Stimulated activated CD4-positive, alpha-beta T cell treated with anti-CD3 and anti-CD28 coated beads, Interleukin-15, amount 100 ng/mL, for 24 hours (primary cell): ENCODE results near the gene TRIOBP.

Source experiments
- DNase-seq: peaks from one replicate; pipeline ENCODE4 v3.0.0-alpha.2; 2020

The TRIOBP gene

DNA sequence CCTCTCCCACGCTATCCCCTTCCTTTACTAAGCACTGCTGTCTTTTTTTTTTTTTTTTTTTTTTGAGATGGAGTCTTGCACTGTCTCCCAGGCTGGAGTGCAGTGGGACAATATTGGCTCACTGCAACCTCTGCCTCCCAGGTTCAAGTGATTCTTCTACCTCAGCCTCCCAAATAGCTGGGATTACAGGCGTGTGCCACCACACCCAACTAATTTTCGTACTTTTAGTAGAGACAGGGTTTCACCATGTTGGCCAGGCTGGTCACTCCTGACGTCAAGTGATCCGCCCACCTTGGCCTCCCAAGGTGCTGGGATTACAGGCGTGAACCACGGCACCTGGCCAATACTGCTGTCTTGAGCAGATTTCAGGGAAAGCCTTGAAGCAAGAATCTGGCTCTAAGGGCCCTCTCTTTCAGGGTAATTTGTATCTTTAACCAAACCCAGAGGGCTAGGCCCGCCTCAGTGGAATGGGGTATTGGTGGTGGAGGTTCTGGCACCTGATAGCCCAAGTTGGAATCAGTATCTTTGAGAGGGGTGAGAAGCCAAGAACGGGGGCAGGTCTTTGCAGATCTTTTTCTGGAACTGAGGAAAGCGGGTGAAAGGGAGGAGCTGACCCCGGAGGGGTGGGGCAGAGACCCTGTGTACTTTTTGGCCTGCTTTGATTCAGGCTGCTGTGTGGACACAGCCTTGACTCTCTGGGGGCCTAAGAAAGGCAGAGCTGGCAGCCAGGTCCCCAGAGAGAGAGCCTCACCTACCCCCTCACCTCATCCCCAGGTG is 37.0 kb downstream of the TRIOBP start:
- no peak for DNase-seq

DNA sequence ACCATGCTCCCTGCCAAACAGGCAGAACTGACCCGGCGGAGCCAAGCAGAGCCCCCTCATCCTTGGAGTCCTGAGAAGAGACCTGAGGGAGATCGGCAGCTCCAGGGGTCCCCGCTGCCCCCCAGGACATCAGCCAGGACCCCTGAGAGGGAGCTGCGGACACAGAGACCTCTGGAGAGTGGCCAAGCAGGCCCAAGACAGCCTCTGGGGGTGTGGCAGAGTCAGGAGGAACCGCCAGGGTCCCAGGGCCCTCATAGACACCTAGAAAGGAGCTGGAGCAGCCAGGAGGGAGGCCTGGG is 37.5 kb downstream of the TRIOBP start:
- no peak for DNase-seq

DNA sequence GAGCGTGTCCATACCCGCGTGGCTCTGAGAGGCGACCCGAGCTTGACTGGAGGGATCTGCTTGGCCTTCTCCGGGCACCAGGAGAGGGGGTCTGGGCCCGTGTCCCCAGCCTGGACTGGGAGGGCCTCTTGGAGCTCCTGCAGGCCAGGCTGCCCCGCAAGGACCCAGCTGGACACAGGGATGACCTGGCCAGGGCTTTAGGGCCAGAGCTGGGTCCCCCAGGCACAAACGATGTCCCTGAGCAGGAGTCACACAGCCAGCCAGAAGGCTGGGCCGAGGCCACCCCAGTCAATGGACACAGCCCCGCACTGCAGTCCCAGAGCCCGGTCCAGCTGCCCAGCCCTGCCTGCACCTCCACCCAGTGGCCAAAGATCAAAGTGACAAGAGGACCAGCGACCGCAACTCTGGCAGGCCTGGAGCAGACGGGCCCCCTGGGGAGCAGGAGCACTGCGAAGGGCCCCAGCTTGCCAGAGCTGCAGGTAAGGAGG is 38.2 kb downstream of the TRIOBP start:
- DNase-seq: no peak

DNA sequence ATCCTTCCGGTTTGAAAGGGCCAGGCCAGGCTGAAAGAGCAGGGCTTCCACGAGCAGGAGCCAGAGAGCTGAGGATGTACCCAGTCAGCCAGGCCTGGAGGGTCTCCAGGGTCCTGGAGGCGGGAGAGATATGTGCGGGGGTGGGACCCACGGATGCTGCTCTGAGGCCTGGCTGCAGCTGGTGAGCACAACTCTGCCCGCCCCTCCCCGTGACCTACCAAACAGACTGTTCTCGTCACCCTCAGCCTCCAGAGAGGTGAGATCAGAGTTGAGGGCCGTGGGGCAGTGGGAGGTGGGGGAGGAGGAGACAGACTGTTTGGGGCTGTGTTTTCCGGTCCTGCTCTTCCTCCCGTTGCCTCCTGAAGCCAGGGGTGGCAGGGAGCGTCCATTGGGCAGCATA is 42.2 kb downstream of the TRIOBP start:
- no peak for DNase-seq

DNA sequence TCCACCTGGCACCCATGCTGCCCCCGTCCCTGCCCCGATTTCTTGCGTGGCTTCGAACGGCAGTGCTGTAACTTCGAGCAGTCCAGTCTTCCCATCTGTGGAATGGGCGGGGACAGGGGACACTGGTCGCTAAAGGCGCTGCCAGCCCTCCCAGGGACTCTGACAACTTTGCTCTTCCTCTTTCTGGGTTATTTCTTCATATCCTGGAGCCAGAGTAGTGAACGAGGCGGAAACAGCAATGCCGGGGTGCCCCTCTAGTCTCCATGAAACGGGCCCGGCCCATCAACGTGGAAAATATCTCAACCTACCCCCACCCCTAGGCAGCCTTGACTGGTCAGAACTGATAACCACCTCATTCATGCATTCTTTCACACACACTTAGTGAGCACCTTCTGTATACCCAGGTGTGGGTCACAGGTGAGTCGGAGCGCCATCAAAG is 42.8 kb downstream of the TRIOBP start:
- no peak for DNase-seq

DNA sequence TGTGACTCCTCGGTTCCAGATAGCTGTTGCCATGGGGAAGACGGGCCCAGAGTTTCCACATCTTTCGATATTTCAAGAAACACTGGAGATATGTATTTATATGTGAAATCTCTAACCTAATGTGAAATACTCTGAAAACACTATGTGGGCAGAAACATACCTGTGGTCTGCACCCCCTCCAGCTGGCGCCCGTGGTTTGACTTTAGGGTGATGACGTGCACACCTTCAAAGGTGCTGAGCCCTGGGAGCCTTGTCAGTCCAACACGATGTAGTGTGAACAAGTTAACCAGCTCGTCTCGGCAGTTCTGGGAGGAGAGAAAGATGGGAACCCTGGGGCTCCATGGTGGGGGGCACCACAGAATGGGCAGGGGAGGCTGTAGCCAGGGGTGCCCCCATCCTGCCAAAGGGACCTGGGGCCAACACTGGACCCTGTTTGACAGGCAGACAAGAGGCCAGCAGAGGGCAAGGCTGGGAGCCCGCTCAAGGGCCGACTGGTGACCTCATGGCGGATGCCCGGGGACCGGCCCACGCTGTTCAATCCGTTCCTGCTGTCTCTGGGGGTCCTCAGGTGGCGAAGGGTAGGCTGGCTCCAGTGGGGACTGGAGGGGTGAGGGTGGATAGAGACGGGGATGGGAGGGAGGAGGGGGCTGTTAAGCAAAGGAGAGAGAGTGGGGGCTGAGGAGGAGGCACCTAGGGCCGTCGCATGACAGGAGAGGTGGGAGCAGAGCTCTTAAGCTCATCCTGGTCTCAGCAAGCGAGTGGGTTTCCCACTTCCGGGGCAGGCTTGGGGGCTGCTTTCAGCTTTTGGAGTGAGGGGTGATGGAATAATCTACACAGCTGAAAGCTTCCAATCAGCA is 43.8 kb downstream of the TRIOBP start:
- no peak for DNase-seq

DNA sequence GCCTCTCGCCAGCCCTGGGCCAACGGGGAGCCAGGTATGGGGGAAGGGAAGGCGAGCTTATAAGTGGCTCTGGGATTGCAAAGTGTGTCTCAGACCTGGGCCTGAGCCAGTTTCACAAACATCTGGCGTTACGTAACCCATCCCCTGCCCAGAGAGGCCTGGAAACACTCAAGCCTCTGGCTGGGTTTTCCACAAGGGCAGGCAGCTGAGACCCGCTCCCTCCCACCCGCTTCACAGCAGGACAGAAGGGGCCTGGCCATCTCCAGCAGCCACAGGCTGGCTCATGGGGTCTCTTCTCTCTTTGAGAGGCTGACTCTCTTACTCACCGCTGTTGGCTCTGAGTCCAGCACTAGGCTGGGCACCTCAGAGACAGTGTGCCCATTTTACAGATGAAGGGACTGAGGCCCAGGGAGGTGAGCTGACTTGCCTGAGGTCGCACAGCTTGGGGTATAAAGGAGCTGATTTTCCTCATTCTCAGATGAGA is 44.5 kb downstream of the TRIOBP start:
- no peak for DNase-seq

DNA sequence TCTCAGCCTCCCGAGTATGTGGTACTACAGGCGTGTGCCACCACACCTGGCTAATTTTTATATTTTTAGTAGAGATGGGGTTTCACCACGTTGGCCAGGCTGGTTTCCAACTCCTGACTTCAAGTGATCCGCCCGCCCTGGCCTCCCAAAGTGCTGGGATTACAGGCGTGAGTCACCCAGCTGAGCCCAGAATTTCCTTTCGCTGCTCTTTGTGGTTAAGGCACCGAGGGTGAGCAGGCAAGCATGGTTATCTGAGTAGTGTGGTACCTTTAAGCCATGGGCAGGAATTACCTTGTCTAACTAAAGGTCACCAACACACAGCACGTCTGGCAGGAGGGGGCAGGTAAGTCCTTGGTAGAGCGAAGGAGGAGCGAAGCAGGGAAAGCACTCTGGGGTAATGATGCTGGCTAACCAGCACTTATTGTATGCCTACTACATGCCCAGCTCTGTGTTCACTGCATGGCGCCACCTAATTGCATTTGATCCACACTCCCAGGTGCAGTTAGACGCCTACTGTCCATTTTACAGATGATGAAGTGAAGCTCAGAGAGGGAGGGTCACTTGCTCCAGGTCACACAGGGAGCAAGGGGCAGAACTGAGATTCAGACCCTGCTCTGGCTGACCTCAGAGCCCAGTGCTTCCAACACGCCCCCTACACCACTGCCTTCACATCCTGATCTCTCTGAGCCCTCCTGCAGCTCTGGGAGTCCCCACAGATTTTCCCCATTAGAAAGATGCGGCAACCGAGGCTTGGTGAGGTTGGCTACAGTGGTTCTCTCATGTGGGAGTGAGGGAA is 45.7 kb downstream of the TRIOBP start:
- no peak for DNase-seq

DNA sequence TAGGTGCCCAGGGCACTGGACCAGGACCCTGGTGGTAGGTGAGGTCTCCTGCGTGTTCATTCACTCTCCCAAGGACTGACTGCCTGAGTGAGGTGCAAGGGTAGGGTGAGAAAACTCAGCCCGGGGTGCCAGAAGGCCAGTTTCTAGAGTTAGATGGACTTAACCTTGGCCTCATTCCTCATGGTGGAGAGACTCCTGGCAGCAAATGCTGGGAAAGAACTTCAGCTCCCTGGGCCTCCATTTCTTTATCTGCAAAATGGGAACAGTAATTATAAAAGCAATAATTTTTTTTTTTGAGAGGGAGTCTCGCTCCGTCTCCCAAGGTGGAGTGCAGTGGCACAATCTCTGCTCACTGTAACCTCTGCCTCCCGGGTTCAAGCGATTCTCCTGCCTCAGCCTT is 47.7 kb downstream of the TRIOBP start:
- DNase-seq: no peak

DNA sequence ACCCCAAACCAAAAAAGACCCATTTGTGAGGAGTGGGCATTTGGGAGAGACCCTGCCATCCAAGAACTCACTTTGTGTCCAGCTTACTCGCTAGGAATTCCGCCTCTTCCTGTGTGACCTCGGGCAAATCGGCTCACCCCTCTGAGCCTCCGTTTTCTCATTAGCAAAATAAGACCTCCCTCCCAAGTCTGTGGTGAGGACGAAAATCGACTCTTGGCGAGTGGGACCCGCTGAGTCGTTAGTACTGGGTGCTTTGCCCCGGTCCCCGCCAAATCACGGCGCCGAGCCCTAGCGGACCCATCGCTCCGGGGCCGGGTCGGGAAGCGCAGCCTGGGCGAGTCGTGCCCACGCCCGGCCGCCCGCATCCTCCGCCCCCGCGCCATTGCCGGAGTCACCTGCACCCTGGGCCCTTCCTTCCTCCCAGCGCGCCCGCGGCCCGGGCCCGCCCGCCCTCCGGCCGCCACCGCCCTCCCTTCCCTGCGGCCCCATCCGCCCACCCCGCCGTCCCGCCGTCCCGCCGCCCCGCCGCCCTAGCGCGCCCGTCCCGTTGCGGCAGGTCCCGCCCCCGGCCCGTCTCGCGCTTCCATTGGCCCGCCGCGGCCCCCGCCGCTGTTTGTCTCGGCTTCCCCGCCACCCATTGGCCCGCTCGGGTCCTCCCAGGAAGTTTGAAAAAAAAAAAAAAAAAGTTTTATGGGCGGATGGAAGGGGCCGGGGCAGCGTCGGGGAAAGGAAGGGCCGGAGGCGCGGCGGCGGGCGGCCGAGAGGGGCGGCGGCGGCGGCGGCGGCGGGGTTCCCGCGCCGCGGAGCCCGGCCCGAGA is 48.9 kb downstream of the TRIOBP start:
- DNase-seq: peak; percentile 93

DNA sequence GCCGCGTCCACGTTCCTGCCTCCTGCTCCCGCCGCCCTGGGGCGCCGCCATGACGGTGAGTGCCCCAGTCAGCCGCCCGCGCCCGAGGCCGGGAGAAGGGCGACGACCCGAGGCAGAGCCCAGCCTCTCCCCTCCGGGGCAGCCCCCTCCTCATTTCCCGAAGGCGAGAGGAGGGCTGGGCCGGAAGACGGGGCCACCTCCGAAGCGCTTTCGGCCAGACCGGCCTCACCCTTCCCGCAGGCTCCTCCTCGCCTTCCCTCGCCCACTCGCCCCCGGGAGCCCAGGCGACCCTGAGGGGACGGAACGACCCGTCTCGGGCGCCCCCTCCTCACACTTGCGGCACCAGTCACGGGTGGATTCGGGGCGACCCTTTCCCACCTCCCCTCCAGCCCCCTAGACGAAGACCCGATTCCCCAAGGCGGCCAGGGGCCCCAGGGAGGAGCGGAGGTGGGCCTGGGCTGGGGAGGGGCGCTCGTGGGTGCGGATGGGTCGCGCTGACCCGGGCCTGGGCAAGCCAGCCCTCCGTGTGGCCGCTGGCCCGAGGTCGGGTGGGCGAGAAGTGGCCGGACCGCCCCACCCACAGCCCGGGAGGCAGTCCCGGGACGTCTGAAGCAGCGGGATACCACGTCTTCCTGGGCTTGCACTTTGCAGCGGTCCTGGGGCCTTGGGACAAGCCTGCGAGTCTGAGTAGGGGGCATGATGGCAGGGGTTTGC is 49.7 kb downstream of the TRIOBP start:
- peak; percentile 22 for DNase-seq

DNA sequence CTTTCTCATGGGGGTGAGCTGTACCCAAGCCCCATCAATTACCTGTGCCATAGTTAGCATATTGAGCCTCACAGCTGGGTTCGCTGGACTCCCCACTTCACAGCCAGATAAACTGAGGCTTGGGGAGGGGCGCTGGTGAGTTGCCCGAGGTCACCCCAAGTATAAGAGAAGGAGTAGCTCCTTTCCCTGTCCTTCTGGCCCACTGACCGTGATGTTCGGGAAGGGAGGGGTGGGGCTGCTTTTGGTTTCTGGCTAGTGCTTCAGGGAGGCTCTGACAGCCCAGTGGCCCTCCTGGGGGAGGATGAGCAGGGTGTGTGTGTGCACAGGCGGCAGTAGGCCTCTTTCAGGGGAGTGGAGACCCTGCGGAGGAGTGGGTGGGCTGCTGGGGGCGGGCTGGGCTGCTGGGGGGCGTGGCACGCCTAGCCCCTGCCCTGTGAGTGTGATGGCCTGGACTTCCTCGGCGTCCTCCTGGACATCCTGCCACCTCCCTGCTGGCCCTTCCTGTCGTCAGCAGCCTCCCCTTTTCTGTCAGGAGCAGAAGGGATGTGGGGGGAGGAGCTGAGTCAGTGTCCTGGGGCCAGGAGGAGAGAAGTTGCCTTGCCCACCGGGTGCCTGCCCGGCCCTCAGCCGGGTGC is 50.3 kb downstream of the TRIOBP start:
- peak; percentile 18 for DNase-seq

DNA sequence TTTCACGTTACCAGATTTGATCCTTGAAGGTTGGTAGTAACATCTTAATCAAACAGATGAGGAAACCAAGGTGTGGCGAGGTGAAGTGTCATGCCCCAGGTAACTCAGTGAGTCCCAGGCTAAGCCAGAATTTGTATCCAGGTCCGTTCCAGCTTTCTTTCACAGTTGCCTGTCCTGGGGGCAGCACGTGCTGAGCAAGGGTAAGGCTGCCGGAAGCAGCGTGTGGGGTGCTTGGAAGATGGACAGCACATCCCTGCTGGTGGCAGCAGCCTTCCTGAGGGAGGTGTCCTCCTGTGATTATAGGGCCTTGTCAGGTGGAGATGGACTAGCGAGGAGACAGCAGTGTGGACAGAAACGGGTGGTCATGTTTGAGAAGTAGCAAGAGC is 50.9 kb downstream of the TRIOBP start:
- DNase-seq: no peak

DNA sequence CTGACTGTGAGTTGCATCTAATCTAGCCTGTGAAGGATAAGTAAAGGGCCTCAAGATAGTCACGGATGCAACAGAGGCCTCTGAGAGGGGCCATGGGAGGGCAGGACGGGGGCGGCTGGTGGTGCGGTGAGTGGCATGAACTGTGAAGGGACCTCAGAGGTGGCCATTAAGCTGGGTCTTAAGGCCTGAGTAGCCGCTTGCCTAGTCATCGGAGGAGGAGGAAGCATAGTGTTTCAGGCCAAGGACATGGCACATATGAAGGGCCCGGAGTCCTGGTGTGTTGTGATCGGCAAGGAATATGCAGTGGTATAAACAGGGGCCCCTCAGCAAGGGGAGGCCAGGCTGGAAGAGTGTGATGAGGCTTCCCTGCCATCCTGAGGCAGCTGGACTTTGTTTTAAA is 51.8 kb downstream of the TRIOBP start:
- DNase-seq: no peak

DNA sequence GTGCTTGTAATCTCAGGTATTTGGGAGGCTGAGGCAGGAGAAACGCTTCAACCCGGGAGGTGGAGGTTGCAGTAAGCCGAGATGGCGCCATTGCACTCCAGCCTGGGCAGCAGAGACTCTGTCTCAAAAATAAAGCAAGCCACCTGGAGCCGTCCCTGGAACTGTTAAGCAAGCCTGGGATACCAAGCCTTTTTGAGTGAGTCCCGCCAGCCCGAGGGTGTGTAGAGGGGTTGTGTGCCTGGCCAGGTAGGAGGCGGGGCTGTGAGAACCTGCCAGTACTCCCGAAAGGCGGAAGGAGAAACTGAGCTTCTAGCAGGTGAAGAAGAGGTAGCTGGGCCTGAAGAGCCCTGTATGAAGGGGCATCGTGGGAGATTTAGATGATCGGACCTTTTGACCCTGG is 52.4 kb downstream of the TRIOBP start:
- no peak for DNase-seq

DNA sequence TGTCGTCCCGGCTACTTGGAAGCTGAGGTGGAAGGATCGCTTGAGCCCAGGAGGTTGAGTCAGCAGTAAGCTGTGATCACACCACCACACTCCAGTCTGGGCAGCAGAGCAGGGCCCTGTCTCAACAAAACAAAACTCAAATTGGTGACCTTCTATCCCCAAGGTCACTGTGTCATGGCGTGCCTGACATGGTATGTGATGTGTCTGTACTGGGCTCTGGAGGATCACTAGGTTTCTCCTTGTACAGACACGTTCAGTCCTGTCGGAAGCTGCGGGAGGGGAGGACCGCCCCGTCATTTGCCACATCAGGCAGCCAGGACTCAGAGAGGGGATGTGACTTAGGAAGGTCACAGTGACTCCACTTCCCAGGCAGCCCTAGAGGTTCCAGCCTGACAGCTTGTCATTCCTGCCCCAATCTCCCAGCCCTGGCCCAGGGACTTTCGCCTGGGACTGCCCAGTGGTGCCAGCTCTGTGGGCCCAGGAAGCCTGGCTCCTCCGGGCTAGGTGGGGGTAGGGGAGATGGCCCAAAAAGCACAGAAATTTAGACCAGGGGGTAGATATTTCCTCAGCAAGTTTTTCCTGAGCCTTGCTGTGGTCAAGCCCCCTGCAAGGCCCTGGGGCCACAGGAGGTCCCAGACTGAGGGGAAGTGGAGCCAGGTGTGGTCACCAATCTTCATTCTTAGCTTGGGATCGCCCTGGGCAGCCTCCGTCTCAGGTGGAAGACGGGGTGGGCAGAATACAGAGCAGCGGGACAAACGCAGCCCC is 53.2 kb downstream of the TRIOBP start:
- no peak for DNase-seq

DNA sequence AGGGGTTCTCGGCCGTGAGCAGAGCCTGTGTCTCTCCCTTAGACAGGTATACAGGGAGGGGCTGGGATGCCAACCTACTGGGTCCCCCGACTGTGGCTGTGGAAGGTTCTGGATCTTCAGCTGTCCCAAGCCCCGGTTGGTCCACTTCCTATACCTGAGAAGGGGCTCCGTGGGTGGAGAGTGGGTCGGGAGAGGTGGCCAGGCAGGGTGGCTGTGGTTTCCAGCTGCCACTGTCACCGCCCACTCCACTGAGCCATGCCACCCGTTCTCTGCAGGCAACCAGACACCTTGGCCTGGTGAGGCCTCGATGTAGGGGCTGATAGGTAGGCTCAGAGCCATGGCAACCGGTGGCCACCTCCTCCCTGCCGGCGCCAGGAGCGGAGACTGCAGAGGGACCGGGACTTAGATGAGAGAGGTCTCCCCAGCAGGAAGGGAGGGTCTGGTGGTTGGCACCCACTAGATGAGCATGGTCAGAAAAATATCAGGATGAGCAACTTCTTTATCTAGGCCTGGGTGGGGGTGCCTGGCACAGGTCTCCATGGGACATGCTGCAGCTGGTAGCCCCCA is 53.8 kb downstream of the TRIOBP start:
- DNase-seq: no peak

DNA sequence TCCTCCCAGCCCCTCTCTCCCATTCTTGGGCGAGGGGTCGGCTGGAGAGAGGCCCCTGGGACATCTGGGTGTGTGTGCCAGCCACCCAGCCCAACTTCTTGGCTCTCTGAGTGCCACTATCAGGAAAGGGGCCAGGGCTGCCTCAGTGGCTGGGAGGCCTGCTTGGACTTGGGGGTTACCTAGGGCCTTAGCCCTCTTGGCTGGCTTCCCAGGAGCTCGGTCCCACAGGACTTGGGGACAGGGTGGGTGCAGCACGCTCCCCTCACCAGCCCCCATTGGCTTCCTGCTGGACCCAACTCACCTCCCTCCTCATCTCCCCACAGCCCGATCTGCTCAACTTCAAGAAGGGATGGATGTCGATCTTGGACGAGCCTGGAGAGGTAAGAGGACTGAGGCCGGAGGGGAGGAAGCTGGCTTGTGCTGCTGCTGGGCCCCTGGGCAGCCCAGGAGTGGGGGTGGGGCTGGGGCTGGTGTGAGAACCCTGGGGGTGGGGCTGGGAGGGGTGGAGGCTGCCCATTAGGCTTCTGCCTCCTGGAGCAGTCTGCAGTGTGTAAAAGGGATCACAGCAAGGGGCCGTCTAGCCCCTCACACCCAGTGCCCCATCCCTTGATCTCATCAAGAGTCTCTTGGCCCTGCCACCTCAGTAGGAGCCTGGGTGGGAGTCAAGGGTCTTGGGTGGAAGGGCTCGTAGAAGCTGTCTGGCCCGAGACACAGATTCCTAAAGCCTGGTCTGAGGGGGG is 54.8 kb downstream of the TRIOBP start:
- DNase-seq: no peak
